Measurements from ENCODE around the gene RHBDD2. TPM values are rescaled to one million over a fixed set of nuclear protein-coding genes. Genes with fewer than 3 reads are reported as not detected.

Gene RHBDD2
- total and polyA plus RNA-seq, 2 experiments from 2014 or later: 28.1 to 62.2 TPM

GRCh38 chr7:75913437-75913836 is 34.6 kb downstream of the RHBDD2 start:
- no peaks in the 10 kb centered on the region for H3F3A ChIP-seq (ENCODE audit: insufficient read depth)
- TF ChIP-seq EZH2phosphoT487 (IDR thresholded peaks at IDR 0.05; ENCODE audit: insufficient read depth, low read depth) (no peak), EZH2 (IDR thresholded peaks at IDR 0.05; ENCODE audit: insufficient read depth, poor library complexity, severe bottlenecking) (no peak)
- DNase-seq: no peak
- H3K9me2 ChIP-seq (ENCODE audit: insufficient read depth): no peaks in the 10 kb centered on the region
- no peak overlapping the region for H3K27ac ChIP-seq
- no peak overlapping the region for H3K9ac ChIP-seq
- WGBS, 2 experiments (ENCODE audit: low coverage in 1 of 2, low lambda C conversion rate in 2 of 2, missing lambda C conversion rate in 2 of 2): 86 to 90% methylated on average over 6 of the region's 6 CpGs
- in situ Hi-C loops (cut with MboI): no loop called here
- H3K79me2 ChIP-seq (ENCODE audit: insufficient read depth): peaks cover 33% of the 10 kb centered on the region
- H3K4me1 ChIP-seq (ENCODE audit: insufficient read depth): peaks cover 3% of the 10 kb centered on the region; the same call in 1 of the 2 replicates
- no peak overlapping the region for H2AFZ ChIP-seq
- H3K4me2 ChIP-seq (ENCODE audit: unreplicated experiment): no peak overlapping the region
- H4K20me1 ChIP-seq (ENCODE audit: insufficient read depth): no peaks in the 10 kb centered on the region
- H3K36me3 ChIP-seq (ENCODE audit: low read depth): no peaks in the 10 kb centered on the region
- no peaks in the 10 kb centered on the region for H3K27me3 ChIP-seq (replicated peaks; ENCODE audit: insufficient read depth)
- H3K4me3 ChIP-seq: no peak overlapping the region
- no peaks in the 10 kb centered on the region for H3K9me3 ChIP-seq (ENCODE audit: low read depth)

- H3K9me2 ChIP-seq (ENCODE audit: insufficient read depth): no peaks in the 10 kb centered on the region
- in situ Hi-C loops (cut with MboI): no loop called here
- H3K79me2 ChIP-seq (ENCODE audit: insufficient read depth): peaks cover 41% of the 10 kb centered on the region
- H3K9me3 ChIP-seq (ENCODE audit: low read depth): no peaks in the 10 kb centered on the region
- no peak for DNase-seq
- H3K4me1 ChIP-seq (ENCODE audit: insufficient read depth): peaks cover 3% of the 10 kb centered on the region; the same call in 1 of the 2 replicates
- H3K4me2 ChIP-seq (ENCODE audit: unreplicated experiment): peak overlapping the region; percentile 81
- H3K27me3 ChIP-seq (replicated peaks; ENCODE audit: insufficient read depth): no peaks in the 10 kb centered on the region
- TF ChIP-seq EZH2 (IDR thresholded peaks at IDR 0.05; ENCODE audit: insufficient read depth, poor library complexity, severe bottlenecking) (no peak), EZH2phosphoT487 (IDR thresholded peaks at IDR 0.05; ENCODE audit: insufficient read depth, low read depth) (no peak)
- no peaks in the 10 kb centered on the region for H4K20me1 ChIP-seq (ENCODE audit: insufficient read depth)
- H2AFZ ChIP-seq: peak overlapping the region; percentile 97
- no peaks in the 10 kb centered on the region for H3K36me3 ChIP-seq (ENCODE audit: low read depth)
- WGBS, 2 experiments (ENCODE audit: low coverage in 1 of 2, low lambda C conversion rate in 2 of 2, missing lambda C conversion rate in 2 of 2): 37 to 42% methylated on average over 18 of the region's 18 CpGs
- peak overlapping the region; percentile 89 for H3K9ac ChIP-seq
- H3K27ac ChIP-seq: peak overlapping the region; percentile 70
- no peaks in the 10 kb centered on the region for H3F3A ChIP-seq (ENCODE audit: insufficient read depth)
- peak overlapping the region; percentile 97 for H3K4me3 ChIP-seq
These were observed 35.4 kb downstream of the RHBDD2 start for GRCh38 chr7:75914169-75914654.

GRCh38 chr7:75914655-75915415 is 36.0 kb downstream of the RHBDD2 start, which contains the start of gene POR:
POR (plus strand) TSS chr7:75915155; CDS start chr7:75954002, 38,847 bp downstream.
- no peak for TF ChIP-seq EZH2 (IDR thresholded peaks at IDR 0.05; ENCODE audit: insufficient read depth, poor library complexity, severe bottlenecking)
- H3K27ac ChIP-seq: peak within 1 kb of the TSS; percentile 70
- DNase-seq: peak; percentile 94

GRCh38 chr7:75915416-75916156 is 36.8 kb downstream of the RHBDD2 start:
- no peaks in the 10 kb centered on the region for H4K20me1 ChIP-seq (ENCODE audit: insufficient read depth)
- no peaks in the 10 kb centered on the region for H3F3A ChIP-seq (ENCODE audit: insufficient read depth)
- peak overlapping the region; percentile 86 for H3K4me2 ChIP-seq (ENCODE audit: unreplicated experiment)
- peak; percentile 55 for DNase-seq
- H3K9me2 ChIP-seq (ENCODE audit: insufficient read depth): no peaks in the 10 kb centered on the region
- peak overlapping the region; percentile 97 for H3K4me3 ChIP-seq
- H3K9ac ChIP-seq: peak overlapping the region; percentile 89
- 0 to 1% methylated on average over 28 to 30 of the region's 32 CpGs for WGBS, 2 experiments (ENCODE audit: low coverage in 1 of 2, low lambda C conversion rate in 2 of 2, missing lambda C conversion rate in 2 of 2)
- H2AFZ ChIP-seq: peak overlapping the region; percentile 97
- no peaks in the 10 kb centered on the region for H3K27me3 ChIP-seq (replicated peaks; ENCODE audit: insufficient read depth)
- H3K79me2 ChIP-seq (ENCODE audit: insufficient read depth): peaks cover 54% of the 10 kb centered on the region
- H3K36me3 ChIP-seq (ENCODE audit: low read depth): no peaks in the 10 kb centered on the region
- H3K27ac ChIP-seq: peak overlapping the region; percentile 34; the same call in 1 of the 2 replicates
- H3K4me1 ChIP-seq (ENCODE audit: insufficient read depth): peaks cover 3% of the 10 kb centered on the region; the same call in 1 of the 2 replicates
- no peak for TF ChIP-seq EZH2phosphoT487 (IDR thresholded peaks at IDR 0.05; ENCODE audit: insufficient read depth, low read depth)
- no peak for TF ChIP-seq EZH2 (IDR thresholded peaks at IDR 0.05; ENCODE audit: insufficient read depth, poor library complexity, severe bottlenecking)
- no peaks in the 10 kb centered on the region for H3K9me3 ChIP-seq (ENCODE audit: low read depth)
- in situ Hi-C loops (cut with MboI): no loop called here

More at GRCh38 chr7:75914655-75915415, 36.0 kb downstream of the RHBDD2 start, which contains the start of gene POR:
- peaks cover 3% of the 10 kb centered on the region; the same call in 1 of the 2 replicates for H3K4me1 ChIP-seq (ENCODE audit: insufficient read depth)
- WGBS, 2 experiments (ENCODE audit: low coverage in 1 of 2, low lambda C conversion rate in 2 of 2, missing lambda C conversion rate in 2 of 2): 0 to 1% methylated on average over 42 to 73 of the region's 82 CpGs
- peak within 1 kb of the TSS; percentile 86 for H3K4me2 ChIP-seq (ENCODE audit: unreplicated experiment)
- peak within 1 kb of the TSS; percentile 97 for H2AFZ ChIP-seq
- H3K27me3 ChIP-seq (replicated peaks; ENCODE audit: insufficient read depth): no peaks in the 10 kb centered on the region
- no peaks in the 10 kb centered on the region for H3F3A ChIP-seq (ENCODE audit: insufficient read depth)
- no peaks in the 10 kb centered on the region for H3K9me3 ChIP-seq (ENCODE audit: low read depth)
- H3K9me2 ChIP-seq (ENCODE audit: insufficient read depth): no peaks in the 10 kb centered on the region
- H3K4me3 ChIP-seq: peak within 1 kb of the TSS; percentile 97
- in situ Hi-C loops (cut with MboI): no loop called here
- H4K20me1 ChIP-seq (ENCODE audit: insufficient read depth): no peaks in the 10 kb centered on the region
- H3K79me2 ChIP-seq (ENCODE audit: insufficient read depth): peaks cover 47% of the 10 kb centered on the region
- H3K9ac ChIP-seq: peak within 1 kb of the TSS; percentile 89
- no peaks in the 10 kb centered on the region for H3K36me3 ChIP-seq (ENCODE audit: low read depth)

Data from GM23248 (cell line).